HG02884 (cell line): Measurements from ENCODE around the gene LPIN1.
"Not testable (repeated sequence)": the region's sequence is repeated elsewhere in the genome, so short reads cannot be mapped to it uniquely, and the experiment has no call there.

ENCODE experiments used
- ATAC-seq: cut with Tn5 transposase; IDR thresholded peaks from one replicate; pipeline ENCODE4 v1.9.1; 2021; ENCODE audit warnings: mild to moderate bottlenecking, moderate library complexity; ENCODE audit not compliant: unreplicated experiment

The LPIN1 gene

DNA sequence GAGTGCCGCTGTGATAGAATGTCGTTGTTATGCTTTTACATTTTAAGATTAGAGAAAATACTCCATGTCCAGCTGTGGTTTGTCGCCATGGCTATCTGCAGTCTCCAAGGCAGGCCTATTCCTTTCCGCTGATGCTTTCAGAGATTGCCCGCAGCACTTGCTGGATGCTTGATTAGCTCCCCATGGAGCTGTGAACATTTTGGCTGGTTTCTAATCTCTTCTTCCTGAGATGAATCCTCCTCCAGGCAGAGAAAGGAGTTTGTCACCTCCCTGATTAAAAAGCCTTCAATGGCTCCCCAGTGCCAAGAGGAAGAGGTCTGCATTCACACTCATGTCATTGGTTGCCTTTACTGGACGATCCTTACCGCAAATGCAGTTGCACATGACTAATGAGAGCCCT, 32.6 kb upstream of the LPIN1 start:
- no peak for ATAC-seq

GRCh38 chr2:11715987-11716652, 30.3 kb upstream of the LPIN1 start:
- no peak for ATAC-seq

GRCh38 chr2:11716689-11717321, 29.6 kb upstream of the LPIN1 start:
- no peak for ATAC-seq

DNA sequence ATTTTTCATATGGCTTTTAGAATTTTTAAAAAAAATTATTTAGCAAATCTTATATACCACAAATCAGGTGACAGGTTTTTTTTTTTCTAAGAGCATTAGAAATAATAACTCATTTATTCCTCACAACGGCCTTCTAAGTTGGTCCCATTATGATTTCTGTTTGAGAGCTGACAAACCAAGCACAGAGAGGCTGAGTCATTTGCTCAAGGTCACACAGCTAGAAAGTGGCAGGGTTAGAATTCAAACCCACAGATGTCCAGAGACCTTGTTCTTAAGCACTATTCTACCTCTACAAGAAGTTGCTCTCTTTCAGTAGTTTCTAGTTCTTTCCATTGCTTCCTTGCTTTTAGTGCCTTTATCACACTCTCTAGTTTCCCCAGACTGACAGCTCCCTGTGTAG, 28.8 kb upstream of the LPIN1 start:
- ATAC-seq, result no peak

- ATAC-seq, result no peak
These were observed 27.8 kb upstream of the LPIN1 start for GRCh38 chr2:11718606-11719005.

GRCh38 chr2:11719230-11719977, 27.0 kb upstream of the LPIN1 start:
- ATAC-seq, result no peak

DNA sequence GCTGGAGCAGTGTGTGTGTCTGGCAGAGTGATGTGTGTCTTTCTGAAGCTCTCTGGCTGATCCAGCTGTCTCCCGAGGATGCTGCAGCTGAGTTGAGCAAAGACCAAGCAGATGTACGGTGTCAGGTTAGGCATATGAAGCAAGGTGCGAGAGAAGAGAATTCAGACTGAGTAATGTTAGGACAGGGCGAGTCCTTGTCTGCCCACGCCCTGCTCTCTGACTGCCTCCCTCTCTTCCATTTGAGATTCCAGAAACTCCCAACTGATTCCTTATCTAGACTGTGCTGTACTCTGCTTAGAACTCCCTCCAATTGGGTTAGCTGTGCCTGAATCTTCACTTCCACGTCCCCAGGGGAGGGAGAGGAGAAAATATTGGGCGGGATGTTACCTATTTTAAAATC, 25.7 kb upstream of the LPIN1 start:
- ATAC-seq, result no peak

DNA sequence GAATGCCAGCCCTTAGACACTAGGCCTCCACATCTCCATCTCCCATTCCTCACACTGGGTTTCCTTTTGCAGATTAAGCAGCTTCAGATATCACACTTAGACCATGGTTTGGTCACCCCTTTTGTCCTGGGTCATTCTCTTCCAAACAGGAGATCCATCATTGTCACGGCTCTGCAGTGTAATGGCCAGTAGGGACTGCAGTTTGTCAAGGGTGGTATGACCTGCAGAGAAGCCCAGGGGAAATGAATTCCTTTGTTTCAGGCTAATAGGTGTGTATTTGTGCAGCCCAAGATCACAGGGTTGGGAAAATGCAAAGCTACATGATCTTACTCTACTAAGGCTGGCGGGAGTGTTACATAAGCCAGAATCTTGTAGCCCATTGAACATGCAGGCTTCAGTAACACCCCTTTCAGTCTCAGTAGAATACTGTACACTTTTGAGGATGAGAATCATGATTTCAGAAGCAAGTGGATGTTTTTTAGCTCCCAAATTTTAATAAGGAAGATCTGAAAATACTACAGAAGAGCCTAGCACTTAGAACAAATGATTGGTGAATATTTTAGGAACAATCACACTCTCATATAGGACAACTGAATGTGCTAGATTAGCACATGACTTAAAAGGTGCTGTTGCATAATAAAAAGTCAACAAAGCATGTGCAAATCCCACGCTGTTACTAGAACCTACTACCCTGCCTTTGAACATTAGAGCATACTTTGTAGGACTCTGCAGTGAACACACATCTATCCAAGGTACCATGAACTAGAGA, 24.0 kb upstream of the LPIN1 start:
- ATAC-seq, result no peak

- no peak for ATAC-seq
These were observed 23.4 kb upstream of the LPIN1 start for GRCh38 chr2:11723061-11723371.

GRCh38 chr2:11724151-11724550, 22.3 kb upstream of the LPIN1 start:
- no peak for ATAC-seq

DNA sequence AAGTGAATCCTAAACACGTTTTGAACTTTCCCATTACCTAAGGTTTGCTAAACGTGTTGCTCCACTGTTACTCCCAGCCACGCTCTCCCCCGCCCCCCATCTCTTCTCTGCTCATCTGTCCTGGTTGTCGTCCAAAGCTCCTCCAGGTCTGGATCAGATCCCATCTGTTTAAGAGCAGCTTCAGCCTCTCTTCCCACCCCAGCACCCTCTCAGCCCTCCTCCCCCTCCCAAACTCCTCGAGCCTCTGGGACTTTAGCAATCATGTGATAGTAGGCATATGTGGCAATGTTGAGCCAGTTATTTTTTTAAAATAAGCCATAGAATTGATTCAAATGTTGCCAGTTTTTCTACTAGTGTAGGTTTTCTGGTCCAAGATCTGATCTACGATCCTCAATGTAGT, 20.0 kb upstream of the LPIN1 start:
- ATAC-seq, result no peak

- ATAC-seq, result no peak
These were observed 16.8 kb upstream of the LPIN1 start for GRCh38 chr2:11729362-11730212.

DNA sequence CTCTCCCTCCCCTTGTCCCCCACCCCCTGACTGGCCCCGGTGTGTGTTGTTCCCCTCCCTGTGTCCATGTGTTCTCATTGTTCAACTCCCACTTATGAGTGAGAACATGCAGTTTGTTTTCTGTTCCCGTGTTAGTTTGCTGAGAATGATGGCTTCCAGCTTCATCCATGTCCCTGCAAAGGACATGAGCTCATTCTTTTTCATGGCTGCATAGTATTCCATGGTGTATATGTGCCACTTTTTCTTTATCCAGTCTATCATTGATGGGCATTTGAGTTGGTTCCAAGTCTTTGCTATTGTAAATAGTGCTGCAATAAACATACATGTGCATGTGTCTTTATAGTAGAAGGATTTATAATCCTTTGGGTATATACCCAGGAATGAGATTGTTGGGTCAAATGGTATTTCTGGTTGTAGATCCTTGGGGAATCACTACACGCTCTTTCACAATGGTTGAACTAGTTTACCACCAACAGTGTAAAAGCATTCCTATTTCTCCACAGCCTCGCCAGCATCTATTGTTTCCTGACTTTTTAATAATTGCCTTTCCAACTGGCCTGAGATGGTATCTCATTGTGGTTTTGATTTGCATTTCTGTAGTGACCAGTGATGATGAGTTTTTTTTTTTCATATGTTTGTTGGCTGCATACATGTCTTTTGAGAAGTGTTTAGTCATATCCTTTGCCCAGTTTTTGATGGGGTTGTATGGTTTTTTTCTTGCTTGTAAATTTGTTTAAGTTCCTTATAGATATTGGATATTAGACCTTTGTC, 15.0 kb upstream of the LPIN1 start:
- ATAC-seq, result not testable (repeated sequence)

- ATAC-seq, result no peak
These were observed 13.8 kb upstream of the LPIN1 start for GRCh38 chr2:11732587-11732986.

DNA sequence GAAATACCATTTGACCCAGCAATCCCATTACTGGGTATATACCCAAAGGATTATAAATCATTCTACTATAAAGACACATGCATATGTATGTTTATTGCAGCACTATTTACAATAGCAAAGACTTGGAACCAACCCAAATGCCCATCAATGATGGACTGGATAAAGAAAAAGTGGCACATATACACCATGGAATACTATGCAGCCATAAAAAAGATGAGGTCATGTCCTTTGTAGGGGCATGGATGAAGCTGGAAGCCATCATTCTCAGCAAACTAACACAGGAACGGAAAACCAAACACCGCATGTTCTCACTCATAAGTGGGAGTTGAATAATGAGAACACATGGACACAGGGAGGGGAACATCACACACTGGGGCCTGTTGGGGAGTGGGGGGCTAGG, 8.6 kb upstream of the LPIN1 start:
- ATAC-seq, result not testable (repeated sequence)

DNA sequence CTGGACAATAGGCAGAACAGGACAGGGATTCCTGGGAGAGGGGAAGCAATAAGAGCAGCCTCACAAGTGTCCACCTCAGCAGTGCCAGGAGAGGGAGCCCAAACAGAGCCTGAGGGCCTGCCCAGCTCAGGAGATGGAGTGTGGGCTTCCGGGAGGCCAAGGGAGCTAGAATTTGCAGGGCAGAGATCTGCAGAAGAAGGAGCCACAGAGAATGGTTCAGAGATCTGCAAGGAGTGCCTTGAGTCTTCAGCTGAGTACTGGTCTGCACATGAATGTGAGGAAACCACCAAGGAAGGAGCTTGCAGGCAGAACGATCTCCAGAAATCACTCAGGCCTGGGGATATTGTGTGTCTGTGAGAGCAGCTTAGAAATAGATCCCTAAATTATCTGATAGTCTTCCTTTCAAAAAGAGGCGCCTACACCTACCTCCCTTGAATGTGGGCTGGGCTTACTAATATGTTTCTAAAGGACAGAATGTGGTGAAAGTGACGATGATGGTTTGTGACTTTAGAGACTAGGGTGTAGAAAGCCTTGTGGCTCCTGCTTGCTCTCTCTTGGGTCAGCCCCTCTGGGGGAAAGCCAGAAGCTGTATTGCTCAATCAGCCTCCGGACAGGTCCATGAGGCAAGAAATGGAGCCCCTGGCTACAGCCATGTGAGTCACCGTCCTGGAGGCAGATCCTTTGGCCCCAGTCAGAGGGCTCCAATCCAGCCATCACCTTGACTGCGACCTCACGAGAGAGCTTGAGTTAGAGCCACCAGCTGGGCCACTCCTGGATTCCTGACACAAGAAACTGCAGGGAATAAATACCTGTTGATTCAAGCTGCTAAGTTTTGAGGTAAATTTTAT, 7.6 kb upstream of the LPIN1 start:
- no peak for ATAC-seq

DNA sequence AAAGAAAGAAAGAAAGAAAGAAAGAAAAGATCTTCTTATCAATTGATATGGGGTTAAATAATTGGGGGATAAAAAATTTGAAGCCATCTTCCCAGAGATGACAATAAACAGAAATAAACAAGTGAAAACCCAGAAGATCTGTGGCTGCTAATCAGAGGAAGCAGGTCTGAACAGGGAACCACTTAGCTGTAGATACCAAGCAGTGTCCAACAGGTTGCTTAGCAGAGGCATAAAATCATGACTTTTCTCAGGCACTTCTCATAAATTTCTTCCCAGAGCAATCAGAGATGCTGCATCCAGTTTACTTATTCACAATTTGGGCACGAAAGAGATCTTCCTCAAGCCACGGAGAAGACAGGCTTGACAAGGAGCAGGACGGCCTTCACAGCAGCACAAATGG, 5.7 kb upstream of the LPIN1 start:
- ATAC-seq, result no peak

- no peak for ATAC-seq
These were observed 4.1 kb upstream of the LPIN1 start for GRCh38 chr2:11742317-11742701.

DNA sequence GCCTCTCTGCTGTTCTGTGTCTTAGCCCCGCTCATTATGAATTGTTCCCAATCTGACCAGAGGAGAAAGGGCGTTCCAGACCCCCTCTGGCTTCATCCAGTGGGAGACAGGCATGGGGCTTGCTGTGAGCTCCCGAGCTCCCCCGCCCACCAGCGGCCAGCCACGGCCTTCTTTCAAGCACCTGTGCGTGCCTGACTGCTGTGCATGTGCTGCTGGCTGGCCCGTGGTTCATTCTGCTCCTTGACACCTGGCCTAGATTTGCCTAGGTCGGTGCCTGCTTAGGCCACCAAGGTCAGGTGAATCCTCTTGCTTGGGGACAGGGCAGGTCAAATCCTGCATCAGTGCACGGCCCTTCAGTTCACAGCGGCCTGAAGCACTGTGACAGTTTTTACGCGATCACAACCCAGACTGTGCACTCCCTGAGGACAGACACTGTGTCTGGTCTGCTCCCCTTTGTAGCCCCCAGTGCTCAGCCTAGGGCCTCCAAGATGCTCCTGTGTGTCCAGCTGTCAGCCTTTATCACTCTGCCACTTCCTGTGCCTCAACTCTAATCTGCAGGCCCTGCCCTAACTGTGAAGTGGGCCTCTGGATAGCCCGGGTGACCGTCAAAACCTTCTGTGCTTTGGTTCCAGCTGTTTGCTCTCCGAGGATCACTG, 3.6 kb upstream of the LPIN1 start:
- ATAC-seq, result no peak
